ENCODE data around the gene GNG2. TPM values are rescaled to one million over a fixed set of nuclear protein-coding genes. Genes with fewer than 3 reads are reported as not detected.

The GNG2 gene
- total and polyA plus RNA-seq, 4 donors: 5.3 to 31.9 (median 12.5) TPM

DNA sequence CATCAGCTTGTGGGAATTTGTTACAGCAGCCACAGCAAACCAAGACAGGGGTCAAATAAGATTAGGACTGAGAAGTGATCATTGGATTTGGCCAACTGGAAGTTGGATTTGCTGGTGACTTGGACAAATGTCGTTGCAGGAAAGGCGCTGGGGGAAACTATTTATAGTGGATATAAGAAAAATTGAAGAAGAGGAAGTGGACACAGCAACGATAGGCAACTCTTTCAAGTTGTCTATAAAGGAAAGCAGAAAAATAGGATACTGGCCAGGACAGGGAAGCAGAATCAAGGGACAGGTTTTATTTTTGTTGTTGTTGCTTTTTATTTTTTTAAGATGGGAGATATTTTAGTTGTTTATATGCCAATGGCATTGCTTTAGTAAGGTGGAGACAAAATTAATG is 72.8 kb downstream of the GNG2 start:
- H3K4me1 ChIP-seq (ENCODE audit: control insufficient read depth in 1 of 2, insufficient read depth in 2 of 2, low read length in 2 of 2): no peaks in the 10 kb centered on the region
- H3K9me3 ChIP-seq (ENCODE audit: control insufficient read depth, low read length): peaks cover 2% of the 10 kb centered on the region
- intact Hi-C loops (cut with DNase I): no loop called here
- no peak for DNase-seq
- WGBS, 2 donors: 44 to 55% methylated on average over 3 of the region's 3 CpGs
- no peaks in the 10 kb centered on the region for H3K36me3 ChIP-seq (ENCODE audit: control insufficient read depth in 1 of 2, insufficient read depth in 2 of 2, low read length in 1 of 2)
- no peaks in the 10 kb centered on the region for H3K27me3 ChIP-seq (ENCODE audit: control insufficient read depth in 1 of 2, insufficient read depth in 2 of 2, low read length in 1 of 2)
- ATAC-seq (ENCODE audit: low FRiP score): no peak
- no peak overlapping the region for H3K4me3 ChIP-seq (ENCODE audit: low read length in 2 of 2)
- H3K27ac ChIP-seq (ENCODE audit: low read depth in 1 of 2, low read length in 2 of 2): no peak overlapping the region

DNA sequence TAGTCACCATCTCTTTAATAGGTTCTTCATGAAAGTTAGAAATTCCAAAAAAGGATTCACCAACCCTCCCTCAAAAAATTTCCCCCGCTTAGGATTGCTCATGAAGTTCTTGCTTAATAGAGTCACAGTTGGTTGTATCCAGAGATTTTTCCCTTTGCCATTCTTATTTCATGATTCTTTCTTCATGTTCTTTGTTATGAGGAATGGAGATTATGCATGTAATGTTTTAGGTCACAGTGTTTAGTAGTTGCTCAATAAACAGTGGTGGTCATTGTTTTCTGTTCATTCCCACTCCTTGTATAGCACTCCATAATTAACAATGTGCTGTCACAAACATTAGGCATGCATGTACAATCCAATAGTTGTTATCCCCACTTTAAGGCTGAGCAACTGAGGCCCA is 77.7 kb downstream of the GNG2 start:
- DNase-seq (no peak), ATAC-seq (ENCODE audit: low FRiP score) (no peak)
- H3K4me1 ChIP-seq (ENCODE audit: control insufficient read depth in 1 of 2, insufficient read depth in 2 of 2, low read length in 2 of 2): no peaks in the 10 kb centered on the region
- no peaks in the 10 kb centered on the region for H3K27me3 ChIP-seq (ENCODE audit: control insufficient read depth in 1 of 2, insufficient read depth in 2 of 2, low read length in 1 of 2)
- no peak overlapping the region for H3K27ac ChIP-seq (ENCODE audit: low read depth in 1 of 2, low read length in 2 of 2)
- intact Hi-C loops (cut with DNase I): no loop called here
- WGBS, 2 donors: 88 to 96% methylated on average over 1 of the region's 1 CpG
- no peak overlapping the region for H3K4me3 ChIP-seq (ENCODE audit: low read length in 2 of 2)
- H3K9me3 ChIP-seq (ENCODE audit: control insufficient read depth, low read length): peaks cover 2% of the 10 kb centered on the region
- no peaks in the 10 kb centered on the region for H3K36me3 ChIP-seq (ENCODE audit: control insufficient read depth in 1 of 2, insufficient read depth in 2 of 2, low read length in 1 of 2)

DNA sequence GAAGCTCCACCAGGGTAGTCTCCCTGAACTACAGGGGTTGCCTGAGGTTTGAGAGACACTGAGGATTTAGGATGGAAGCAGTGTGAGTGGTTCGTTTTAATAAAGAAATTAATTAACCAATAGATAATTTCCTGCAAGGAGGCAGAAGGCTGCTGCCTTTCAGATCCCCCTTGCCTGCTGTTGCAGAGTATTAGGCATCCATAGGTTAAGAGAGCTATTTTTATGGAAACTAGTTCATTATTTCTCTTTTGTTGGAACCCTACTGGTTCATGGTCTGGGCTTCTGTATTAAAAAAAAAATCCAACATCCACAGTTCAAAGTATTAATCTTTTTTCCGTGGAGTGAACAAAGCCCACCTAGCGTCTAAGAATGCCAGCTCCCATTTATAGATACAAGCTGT is 78.4 kb downstream of the GNG2 start:
- no peak for ATAC-seq (ENCODE audit: low FRiP score)
- Histone ChIP-seq H3K4me1 (ENCODE audit: control insufficient read depth in 1 of 2, insufficient read depth in 2 of 2, low read length in 2 of 2) (no peaks in the 10 kb centered on the region), H3K36me3 (ENCODE audit: control insufficient read depth in 1 of 2, insufficient read depth in 2 of 2, low read length in 1 of 2) (no peaks in the 10 kb centered on the region), H3K27me3 (ENCODE audit: control insufficient read depth in 1 of 2, insufficient read depth in 2 of 2, low read length in 1 of 2) (no peaks in the 10 kb centered on the region), H3K4me3 (ENCODE audit: low read length in 2 of 2) (no peak overlapping the region), H3K9me3 (ENCODE audit: control insufficient read depth, low read length) (peaks cover 2% of the 10 kb centered on the region), H3K27ac (ENCODE audit: low read depth in 1 of 2, low read length in 2 of 2) (no peak overlapping the region)
- WGBS, 2 donors: 57 to 64% methylated on average over 3 of the region's 3 CpGs
- intact Hi-C loops (cut with DNase I): no loop called here
- no peak for DNase-seq

DNA sequence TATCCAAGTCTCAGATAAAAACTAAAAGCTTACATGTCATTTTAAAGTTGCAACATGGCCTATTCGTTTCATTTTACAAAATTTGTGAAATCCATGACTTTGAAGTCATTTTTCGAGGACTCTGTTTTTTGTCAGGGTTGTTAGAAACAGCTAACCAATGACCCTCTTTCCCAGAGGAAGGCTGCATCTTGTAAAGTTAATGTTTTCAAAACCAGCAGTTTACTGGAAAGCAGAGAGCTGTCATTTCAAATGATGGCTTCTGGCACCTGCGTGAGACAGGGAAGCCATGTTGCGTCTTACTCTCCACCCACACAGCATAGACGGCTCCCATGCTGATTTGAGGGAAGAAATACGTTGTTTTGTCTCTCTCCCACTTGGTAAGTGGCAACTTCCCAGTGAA is 78.8 kb downstream of the GNG2 start:
- no peaks in the 10 kb centered on the region for H3K4me1 ChIP-seq (ENCODE audit: control insufficient read depth in 1 of 2, insufficient read depth in 2 of 2, low read length in 2 of 2)
- 41 to 60% methylated on average over 6 of the region's 6 CpGs for WGBS, 2 donors
- H3K27me3 ChIP-seq (ENCODE audit: control insufficient read depth in 1 of 2, insufficient read depth in 2 of 2, low read length in 1 of 2): no peaks in the 10 kb centered on the region
- H3K9me3 ChIP-seq (ENCODE audit: control insufficient read depth, low read length): peaks cover 2% of the 10 kb centered on the region
- intact Hi-C loops (cut with DNase I): no loop called here
- ATAC-seq (ENCODE audit: low FRiP score) (no peak), DNase-seq (no peak)
- no peak overlapping the region for H3K27ac ChIP-seq (ENCODE audit: low read depth in 1 of 2, low read length in 2 of 2)
- H3K4me3 ChIP-seq (ENCODE audit: low read length in 2 of 2): no peak overlapping the region
- H3K36me3 ChIP-seq (ENCODE audit: control insufficient read depth in 1 of 2, insufficient read depth in 2 of 2, low read length in 1 of 2): no peaks in the 10 kb centered on the region

DNA sequence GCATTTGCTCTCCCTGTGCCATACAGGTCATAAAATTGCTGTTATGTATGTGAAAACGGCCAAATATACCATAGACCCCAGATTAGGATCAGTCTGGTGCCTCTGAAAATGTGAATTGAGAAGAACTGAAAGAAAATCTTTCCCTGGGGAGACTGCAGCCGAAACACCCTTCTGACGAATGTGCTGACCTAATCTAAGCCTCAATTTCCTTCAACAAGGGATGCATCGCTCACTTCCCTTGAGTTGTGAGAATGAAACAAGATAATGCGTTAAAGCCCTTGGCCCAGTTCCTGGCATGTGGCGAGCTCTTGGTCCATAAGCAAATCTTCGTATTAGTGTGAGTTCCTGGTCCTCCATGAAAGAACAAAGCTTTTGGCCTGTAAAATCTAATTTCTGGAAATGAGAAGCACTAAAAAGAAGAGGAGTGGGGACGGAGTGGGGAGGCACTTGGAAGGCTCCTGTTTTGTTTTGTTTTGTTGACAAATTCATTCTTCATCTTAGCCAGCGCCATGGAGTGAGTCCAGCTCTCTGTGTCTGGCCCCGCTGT is 79.4 kb downstream of the GNG2 start:
- no peak for ATAC-seq (ENCODE audit: low FRiP score)
- H3K27me3 ChIP-seq (ENCODE audit: control insufficient read depth in 1 of 2, insufficient read depth in 2 of 2, low read length in 1 of 2): no peaks in the 10 kb centered on the region
- H3K36me3 ChIP-seq (ENCODE audit: control insufficient read depth in 1 of 2, insufficient read depth in 2 of 2, low read length in 1 of 2): no peaks in the 10 kb centered on the region
- intact Hi-C loops (cut with DNase I): no loop called here
- peaks cover 2% of the 10 kb centered on the region for H3K9me3 ChIP-seq (ENCODE audit: control insufficient read depth, low read length)
- no peak overlapping the region for H3K27ac ChIP-seq (ENCODE audit: low read depth in 1 of 2, low read length in 2 of 2)
- no peak overlapping the region for H3K4me3 ChIP-seq (ENCODE audit: low read length in 2 of 2)
- WGBS, 2 donors: 82 to 87% methylated on average over 10 of the region's 10 CpGs
- DNase-seq: no peak
- no peaks in the 10 kb centered on the region for H3K4me1 ChIP-seq (ENCODE audit: control insufficient read depth in 1 of 2, insufficient read depth in 2 of 2, low read length in 2 of 2)

DNA sequence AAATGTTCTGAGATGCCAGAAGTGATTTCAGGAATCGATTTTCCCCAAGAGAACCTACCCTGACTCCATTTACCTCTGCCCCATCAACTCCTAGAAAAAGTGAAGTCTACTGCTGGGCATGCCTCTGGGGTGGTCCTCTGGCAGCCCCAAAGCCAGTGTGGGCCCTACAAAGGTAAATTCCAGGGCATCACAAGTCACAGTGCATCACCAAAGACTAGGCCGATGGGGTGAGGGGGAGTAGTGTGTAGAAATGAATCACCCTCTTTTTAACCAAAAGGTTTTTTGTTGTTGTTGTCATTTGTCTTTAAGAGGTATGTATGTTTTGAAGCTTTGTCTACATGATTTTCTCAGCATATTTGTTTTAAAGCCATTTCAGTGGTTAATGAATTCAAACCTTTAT is 82.6 kb downstream of the GNG2 start:
- Histone ChIP-seq H3K27me3 (ENCODE audit: control insufficient read depth in 1 of 2, insufficient read depth in 2 of 2, low read length in 1 of 2) (no peaks in the 10 kb centered on the region), H3K9me3 (ENCODE audit: control insufficient read depth, low read length) (no peaks in the 10 kb centered on the region), H3K36me3 (ENCODE audit: control insufficient read depth in 1 of 2, insufficient read depth in 2 of 2, low read length in 1 of 2) (no peaks in the 10 kb centered on the region), H3K4me1 (ENCODE audit: control insufficient read depth in 1 of 2, insufficient read depth in 2 of 2, low read length in 2 of 2) (no peaks in the 10 kb centered on the region), H3K4me3 (ENCODE audit: low read length in 2 of 2) (no peak overlapping the region), H3K27ac (ENCODE audit: low read depth in 1 of 2, low read length in 2 of 2) (no peak overlapping the region)
- 94 to 95% methylated on average over 2 of the region's 2 CpGs for WGBS, 2 donors
- DNase-seq (no peak), ATAC-seq (ENCODE audit: low FRiP score) (no peak)
- intact Hi-C loops (cut with DNase I): no loop called here

DNA sequence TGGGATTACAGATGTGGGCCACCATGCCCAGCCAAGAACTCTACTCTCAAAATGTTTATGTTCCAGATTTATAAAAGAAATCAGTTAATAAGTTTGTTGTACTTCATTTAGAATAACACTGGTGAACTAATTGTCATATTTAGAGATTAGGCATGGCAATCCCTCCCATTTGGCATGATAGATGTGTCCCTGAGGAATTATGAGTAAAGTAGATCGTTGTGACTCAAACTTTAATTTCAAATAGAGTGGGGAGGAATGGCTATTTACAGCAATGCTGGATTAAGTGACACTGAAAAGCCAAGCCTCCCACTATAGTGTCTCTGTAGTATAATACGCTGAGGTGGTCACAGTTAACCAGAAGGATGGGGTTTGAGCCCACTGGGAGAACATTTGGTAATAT is 89.6 kb downstream of the GNG2 start:
- intact Hi-C loops (cut with DNase I): no loop called here
- DNase-seq: no peak
- no peak for ATAC-seq (ENCODE audit: low FRiP score)

DNA sequence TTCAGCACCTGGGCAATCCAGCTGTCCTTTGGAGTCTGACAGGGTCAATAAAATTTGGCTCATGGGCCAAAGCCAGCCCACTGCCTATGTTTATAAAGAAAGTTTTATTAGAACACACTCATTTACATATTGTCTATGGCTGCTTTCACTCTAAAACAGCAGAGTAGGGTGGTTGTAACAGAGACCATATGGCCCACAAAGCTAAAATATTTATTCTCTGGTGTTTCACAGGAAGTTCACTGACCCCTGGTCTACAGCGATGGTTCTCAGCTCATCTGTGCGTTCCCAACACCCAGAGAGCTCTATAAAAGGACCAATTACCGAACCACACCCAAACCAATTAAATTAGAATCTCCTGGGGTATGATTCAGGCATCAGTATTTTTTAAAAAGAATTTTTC is 91.2 kb downstream of the GNG2 start:
- DNase-seq: no peak

More for the DNA sequence above, 89.6 kb downstream of the GNG2 start:
- Histone ChIP-seq H3K4me3 (ENCODE audit: low read length in 2 of 2) (no peak overlapping the region), H3K27me3 (ENCODE audit: control insufficient read depth in 1 of 2, insufficient read depth in 2 of 2, low read length in 1 of 2) (no peaks in the 10 kb centered on the region), H3K36me3 (ENCODE audit: control insufficient read depth in 1 of 2, insufficient read depth in 2 of 2, low read length in 1 of 2) (no peaks in the 10 kb centered on the region), H3K27ac (ENCODE audit: low read depth in 1 of 2, low read length in 2 of 2) (no peak overlapping the region), H3K9me3 (ENCODE audit: control insufficient read depth, low read length) (no peaks in the 10 kb centered on the region), H3K4me1 (ENCODE audit: control insufficient read depth in 1 of 2, insufficient read depth in 2 of 2, low read length in 2 of 2) (no peaks in the 10 kb centered on the region)
- 25 to 34% methylated on average over 2 of the region's 2 CpGs for WGBS, 2 donors

DNA sequence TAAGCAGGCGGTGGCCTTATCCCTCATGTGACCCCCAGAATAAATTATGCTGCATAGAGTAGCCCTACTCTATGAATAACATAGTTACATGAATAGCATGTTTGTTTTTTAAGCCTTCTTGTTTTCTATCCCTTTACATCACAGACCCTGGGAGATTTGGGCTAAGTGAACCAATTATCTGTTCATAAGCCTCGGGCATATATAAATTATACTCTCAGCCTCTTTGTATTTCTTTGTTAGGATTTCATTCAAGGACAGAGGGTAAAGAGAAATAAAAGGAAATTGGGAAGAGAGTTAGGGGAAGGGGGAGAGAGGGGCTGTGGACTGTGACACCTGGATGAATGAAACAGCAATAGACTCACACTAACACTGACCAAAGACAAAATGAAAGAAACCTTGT is 93.6 kb downstream of the GNG2 start:
- H3K9me3 ChIP-seq (ENCODE audit: control insufficient read depth, low read length): peaks cover 2% of the 10 kb centered on the region

More for the DNA sequence above, 91.2 kb downstream of the GNG2 start:
- no peaks in the 10 kb centered on the region for H3K4me1 ChIP-seq (ENCODE audit: control insufficient read depth in 1 of 2, insufficient read depth in 2 of 2, low read length in 2 of 2)
- H3K9me3 ChIP-seq (ENCODE audit: control insufficient read depth, low read length): no peaks in the 10 kb centered on the region
- H3K4me3 ChIP-seq (ENCODE audit: low read length in 2 of 2): no peak overlapping the region
- H3K36me3 ChIP-seq (ENCODE audit: control insufficient read depth in 1 of 2, insufficient read depth in 2 of 2, low read length in 1 of 2): no peaks in the 10 kb centered on the region
- intact Hi-C loops (cut with DNase I): no loop called here
- WGBS, 2 donors: 57 to 61% methylated on average over 3 of the region's 3 CpGs
- no peak for ATAC-seq (ENCODE audit: low FRiP score)
- no peaks in the 10 kb centered on the region for H3K27me3 ChIP-seq (ENCODE audit: control insufficient read depth in 1 of 2, insufficient read depth in 2 of 2, low read length in 1 of 2)
- no peak overlapping the region for H3K27ac ChIP-seq (ENCODE audit: low read depth in 1 of 2, low read length in 2 of 2)

More for the DNA sequence above, 93.6 kb downstream of the GNG2 start:
- ATAC-seq (ENCODE audit: low FRiP score) (no peak), DNase-seq (no peak)
- no peaks in the 10 kb centered on the region for H3K4me1 ChIP-seq (ENCODE audit: control insufficient read depth in 1 of 2, insufficient read depth in 2 of 2, low read length in 2 of 2)
- no peaks in the 10 kb centered on the region for H3K36me3 ChIP-seq (ENCODE audit: control insufficient read depth in 1 of 2, insufficient read depth in 2 of 2, low read length in 1 of 2)
- no peaks in the 10 kb centered on the region for H3K27me3 ChIP-seq (ENCODE audit: control insufficient read depth in 1 of 2, insufficient read depth in 2 of 2, low read length in 1 of 2)
- no peak overlapping the region for H3K4me3 ChIP-seq (ENCODE audit: low read length in 2 of 2)
- intact Hi-C loops (cut with DNase I): no loop called here
- WGBS, 2 donors: 87 to 90% methylated on average over 2 of the region's 2 CpGs
- H3K27ac ChIP-seq (ENCODE audit: low read depth in 1 of 2, low read length in 2 of 2): no peak overlapping the region
